ENCODE results near the gene DDOST.
A peak's percentile ranks its signal among the peaks of the same experiment; 100 is the strongest.

DDOST gene

DNA sequence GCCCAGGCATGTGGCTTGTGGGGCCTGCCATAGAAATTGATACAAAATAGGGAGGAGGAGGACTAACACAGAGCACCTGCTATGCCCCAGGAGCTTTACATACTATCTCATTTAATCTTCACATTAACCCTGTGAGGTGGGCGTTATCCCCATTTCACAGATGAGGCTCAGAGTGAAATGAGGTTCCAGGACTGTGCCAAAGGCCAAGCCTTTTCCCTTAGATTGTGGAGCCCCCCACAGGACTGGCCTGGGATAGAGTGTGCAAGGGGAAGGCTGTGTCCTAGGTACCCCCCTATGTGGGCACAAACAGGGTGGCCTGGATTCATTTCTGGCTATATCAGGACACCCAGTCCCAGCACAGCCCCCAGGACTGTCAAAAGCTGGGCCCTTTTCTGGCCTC, 2.2 kb upstream of the DDOST start:
- no peak overlapping the region for H3K4me3 ChIP-seq (ENCODE audit: low read depth, low read length)
- TF ChIP-seq, protein P1, sequence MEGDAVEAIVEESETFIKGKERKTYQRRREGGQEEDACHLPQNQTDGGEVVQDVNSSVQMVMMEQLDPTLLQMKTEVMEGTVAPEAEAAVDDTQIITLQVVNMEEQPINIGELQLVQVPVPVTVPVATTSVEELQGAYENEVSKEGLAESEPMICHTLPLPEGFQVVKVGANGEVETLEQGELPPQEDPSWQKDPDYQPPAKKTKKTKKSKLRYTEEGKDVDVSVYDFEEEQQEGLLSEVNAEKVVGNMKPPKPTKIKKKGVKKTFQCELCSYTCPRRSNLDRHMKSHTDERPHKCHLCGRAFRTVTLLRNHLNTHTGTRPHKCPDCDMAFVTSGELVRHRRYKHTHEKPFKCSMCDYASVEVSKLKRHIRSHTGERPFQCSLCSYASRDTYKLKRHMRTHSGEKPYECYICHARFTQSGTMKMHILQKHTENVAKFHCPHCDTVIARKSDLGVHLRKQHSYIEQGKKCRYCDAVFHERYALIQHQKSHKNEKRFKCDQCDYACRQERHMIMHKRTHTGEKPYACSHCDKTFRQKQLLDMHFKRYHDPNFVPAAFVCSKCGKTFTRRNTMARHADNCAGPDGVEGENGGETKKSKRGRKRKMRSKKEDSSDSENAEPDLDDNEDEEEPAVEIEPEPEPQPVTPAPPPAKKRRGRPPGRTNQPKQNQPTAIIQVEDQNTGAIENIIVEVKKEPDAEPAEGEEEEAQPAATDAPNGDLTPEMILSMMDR (IDR thresholded peaks at IDR 0.05; ENCODE audit: insufficient read depth, low read depth, low read length, missing control alignments) = no peak
- no peak for DNase-seq (ENCODE audit: low read depth)

GRCh38 chr1:20662110-20662475, 924 bp upstream of the DDOST start:
- DNase-seq (ENCODE audit: low read depth) = no peak
- H3K4me3 ChIP-seq (ENCODE audit: low read depth, low read length) = peak overlapping the region; percentile 85
- TF ChIP-seq, protein P1 (IDR thresholded peaks at IDR 0.05; ENCODE audit: insufficient read depth, low read depth, low read length, missing control alignments) = no peak

GRCh38 chr1:20660847-20661206, 342 bp downstream of the DDOST start:
- TF ChIP-seq, protein P1 (IDR thresholded peaks at IDR 0.05; ENCODE audit: insufficient read depth, low read depth, low read length, missing control alignments) = no peak
- DNase-seq (ENCODE audit: low read depth) = peak; percentile 44
- peak overlapping the region; percentile 85 for H3K4me3 ChIP-seq (ENCODE audit: low read depth, low read length)

DNA sequence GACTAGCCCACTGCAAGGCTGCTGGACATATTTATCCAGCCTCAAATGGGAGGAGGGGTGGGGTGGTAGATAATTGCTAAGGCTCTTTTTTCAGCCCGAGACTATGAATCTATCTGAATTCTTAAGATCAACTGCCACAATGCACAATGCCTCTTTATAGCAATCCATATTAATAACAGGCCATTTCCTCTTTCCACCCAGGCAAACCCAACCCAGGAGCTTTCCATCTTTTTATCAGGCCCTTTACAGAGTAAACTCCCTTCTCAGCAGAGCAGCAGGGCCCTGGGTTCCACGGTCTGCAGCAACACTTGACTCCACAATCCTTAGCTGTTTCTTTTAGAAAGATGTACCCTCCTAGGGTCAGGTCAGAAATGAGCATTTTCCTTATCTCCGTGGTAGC, 806 bp downstream of the DDOST start:
- peak overlapping the region; percentile 85 for H3K4me3 ChIP-seq (ENCODE audit: low read depth, low read length)
- TF ChIP-seq, protein P1 (IDR thresholded peaks at IDR 0.05; ENCODE audit: insufficient read depth, low read depth, low read length, missing control alignments) = no peak
- DNase-seq (ENCODE audit: low read depth) = no peak

- DNase-seq (ENCODE audit: low read depth) = no peak
- TF ChIP-seq, protein P1 (IDR thresholded peaks at IDR 0.05; ENCODE audit: insufficient read depth, low read depth, low read length, missing control alignments) = no peak
These were observed 2.8 kb downstream of the DDOST start for GRCh38 chr1:20658166-20658915.

DNA sequence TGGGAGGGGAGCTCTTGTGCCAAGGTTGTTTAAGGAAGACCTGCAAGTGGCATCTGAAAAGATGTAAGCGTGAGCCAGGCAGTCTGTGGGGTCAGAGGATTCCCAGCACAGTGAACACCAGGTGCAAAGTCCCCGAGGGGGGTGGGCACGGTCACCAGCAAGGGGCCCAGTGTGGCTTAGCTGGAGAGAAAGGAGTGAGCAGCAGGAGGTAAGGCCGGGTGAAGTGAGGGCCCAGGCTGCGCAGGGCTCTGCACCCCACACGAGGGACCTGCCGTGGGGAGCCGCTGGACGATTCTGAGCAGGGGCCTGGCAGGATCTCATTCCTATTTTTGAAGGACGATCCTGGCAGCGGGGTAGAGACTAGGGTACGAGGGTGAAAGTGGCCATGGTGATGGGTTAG, 4.1 kb downstream of the DDOST start:
- TF ChIP-seq, protein P1 (IDR thresholded peaks at IDR 0.05; ENCODE audit: insufficient read depth, low read depth, low read length, missing control alignments) = no peak
- H3K4me3 ChIP-seq (ENCODE audit: low read depth, low read length) = no peak overlapping the region
- DNase-seq (ENCODE audit: low read depth) = no peak

More at GRCh38 chr1:20658166-20658915, 2.8 kb downstream of the DDOST start:
- H3K4me3 ChIP-seq (ENCODE audit: low read depth, low read length) = no peak overlapping the region

Data from GM12865 (cell line).